Lung (tissue), 12 donors: Measurements from ENCODE around the gene USP6NL. TPM values are rescaled to one million over a fixed set of nuclear protein-coding genes. Genes with fewer than 3 reads are reported as not detected.

Experiments used
- ATAC-seq: fragments of 200-7000 bp; cut with Tn5 transposase; one replicate; pipeline ENCODE4 v1.9.1; 2020; ENCODE audit warnings: moderate number of reproducible peaks; ENCODE audit not compliant: insufficient read depth, low FRiP score
- DNase-seq, 3 donors: peaks; one replicate each; pipeline ENCODE4 v3.0.0-alpha.2; 2013 to 2017
- H3K27ac ChIP-seq, 2 donors: one replicate each; pipeline ENCODE4 v1.5.1; 2013; ENCODE audit warnings: mild to moderate bottlenecking in 2 of 2, moderate library complexity in 2 of 2, control low read depth in 1 of 2, inconsistent platforms in 1 of 2, low read depth in 1 of 2, low read length in 1 of 2
- H3K27me3 ChIP-seq, 3 donors: one replicate each; pipeline ENCODE4 v1.5.1; 2013; ENCODE audit warnings: low read length in 2 of 3; ENCODE audit not compliant: control insufficient read depth in 3 of 3, insufficient read depth in 3 of 3
- H3K36me3 ChIP-seq, 4 donors: one replicate each; pipeline ENCODE4 v1.5.1; 2013; ENCODE audit warnings: low read length in 4 of 4, mild to moderate bottlenecking in 1 of 4, moderate library complexity in 1 of 4; ENCODE audit not compliant: control insufficient read depth in 4 of 4, insufficient read depth in 4 of 4
- H3K4me1 ChIP-seq, 5 donors: one replicate each; pipeline ENCODE4 v1.5.1; 2013; ENCODE audit warnings: low read length in 5 of 5, mild to moderate bottlenecking in 2 of 5, moderate library complexity in 1 of 5; ENCODE audit not compliant: control insufficient read depth in 5 of 5, insufficient read depth in 5 of 5
- H3K4me3 ChIP-seq: one replicate; pipeline ENCODE4 v1.5.1; 2013; ENCODE audit warnings: mild to moderate bottlenecking, control low read depth, moderate library complexity
- H3K9ac ChIP-seq, 2 donors: one replicate each; pipeline ENCODE4 v1.5.1; 2013; ENCODE audit warnings: low read length in 2 of 2, control low read depth in 1 of 2; ENCODE audit not compliant: insufficient read depth in 1 of 2
- H3K9me3 ChIP-seq, 4 donors: one replicate each; pipeline ENCODE4 v1.5.1; 2013; ENCODE audit warnings: low read length in 3 of 4, mild to moderate bottlenecking in 1 of 4, moderate library complexity in 1 of 4; ENCODE audit not compliant: control insufficient read depth in 4 of 4, insufficient read depth in 3 of 4
- CTCF ChIP-seq: IDR thresholded peaks from 2 replicates; pipeline ENCODE4 v1.5.1; 2012; ENCODE audit warnings: mild to moderate bottlenecking; ENCODE audit errors: control extremely low read depth, extremely low read depth
- WGBS, 2 donors: extraction: QIAGEN DNeasy Blood & Tissue Kit; methylation state at CpG; one replicate each; pipeline ENCODE4 v1.1.7; 2013; 5-methylcytosine and 5-hydroxymethylcytosine counted together
- polyA plus RNA-seq, 2 donors: library from polyadenylated mRNA; stranded (reverse); fragments of 200-250 nt; gene quantifications; one replicate each; pipeline ENCODE4 v1.2.1, GENCODE V29; 2013
- total RNA-seq, 2 donors: library from RNA; depleted of rRNA in 1 of 2; stranded (reverse); fragments of >200 nt in 1 of 2; gene quantifications; one replicate each; pipeline ENCODE4 v1.2.1, GENCODE V29; 2014 to 2021
- donor health status: control.
- donor health status: control.
- donor health status: Bipolar disorder and iron deficiency.
- donor health status: healthy.
- donor health status: DM: yes; HTN: yes; CAD: no.

The USP6NL gene
- total and polyA plus RNA-seq, 4 donors: 5.4 to 41.7 (median 13.4) TPM

GRCh38 chr10:11489591-11489990 is 121.9 kb downstream of the USP6NL start:
- Histone ChIP-seq H3K27ac (no peak overlapping the region), H3K9ac (no peak overlapping the region), H3K36me3 (peaks cover 0 to 19% (median 5%) of the 10 kb centered on the region in 4 donors), H3K9me3 (no peaks in the 10 kb centered on the region), H3K27me3 (no peaks in the 10 kb centered on the region), H3K4me3 (no peak overlapping the region), H3K4me1 (peaks cover 0 to 1% (median 0%) of the 10 kb centered on the region in 5 donors)
- ATAC-seq (no peak), DNase-seq (no peak)
- WGBS, 2 donors: 93 to 95% methylated on average over 2 of the region's 2 CpGs
- TF ChIP-seq CTCF: no peak

- ATAC-seq (no peak), DNase-seq (no peak)
- no peak overlapping the region for H3K9ac ChIP-seq
- H3K27me3 ChIP-seq: no peaks in the 10 kb centered on the region
- H3K27ac ChIP-seq: no peak overlapping the region
- 93 to 96% methylated on average over 4 of the region's 4 CpGs for WGBS, 2 donors
- H3K4me1 ChIP-seq: peaks cover 0 to 1% (median 0%) of the 10 kb centered on the region in 5 donors
- peaks cover 0 to 17% (median 5%) of the 10 kb centered on the region in 4 donors for H3K36me3 ChIP-seq
- no peak overlapping the region for H3K4me3 ChIP-seq
- TF ChIP-seq CTCF: no peak
- no peaks in the 10 kb centered on the region for H3K9me3 ChIP-seq
Observed at GRCh38 chr10:11488126-11488525, 123.3 kb downstream of the USP6NL start.

- Histone ChIP-seq H3K36me3 (peaks cover 0 to 9% (median 5%) of the 10 kb centered on the region in 4 donors), H3K9me3 (no peaks in the 10 kb centered on the region), H3K27me3 (no peaks in the 10 kb centered on the region), H3K4me1 (no peaks in the 10 kb centered on the region), H3K4me3 (no peak overlapping the region), H3K9ac (no peak overlapping the region), H3K27ac (no peak overlapping the region)
- DNase-seq: no peak
- ATAC-seq: no peak
- no peak for TF ChIP-seq CTCF
- 57 to 75% methylated on average over 6 of the region's 6 CpGs for WGBS, 2 donors
Observed at GRCh38 chr10:11483201-11484148, 128.0 kb downstream of the USP6NL start.
